ENCODE measurements around the gene INVS. TPM values are rescaled to one million over a fixed set of nuclear protein-coding genes. Genes with fewer than 3 reads are reported as not detected.
"Not testable (repeated sequence)": the region's sequence is repeated elsewhere in the genome, so short reads cannot be mapped to it uniquely, and the experiment has no call there.

INVS gene
- total and polyA plus RNA-seq, 12 donors: 1.6 to 8.0 (median 5.5) TPM

DNA sequence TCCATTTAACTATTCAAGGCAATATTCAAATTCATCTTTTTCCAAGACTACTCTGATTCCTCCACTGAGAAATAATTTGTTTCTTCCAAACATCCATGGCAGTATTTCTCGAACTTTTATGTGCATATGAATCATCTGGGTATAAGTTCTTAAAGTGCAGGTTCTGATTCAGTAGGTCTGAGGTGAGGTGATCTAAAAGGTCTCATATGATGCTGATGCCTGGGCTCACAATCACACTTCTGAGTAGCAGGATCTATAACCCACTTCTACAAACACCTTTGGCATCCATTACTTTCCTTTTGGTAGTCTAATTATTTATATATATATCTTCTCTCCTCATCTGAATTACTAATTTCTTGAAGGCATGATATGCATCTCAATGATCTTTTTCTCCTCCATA is 7.4 kb upstream of the INVS start:
- H3K27me3 ChIP-seq: no peaks in the 10 kb centered on the region
- intact Hi-C loops (cut with DNase I): loop anchor here in 2 of 10 donors (10.0 kb wide), 2 partner anchors 57 to 867 kb away; partner anchors contain the start of genes ALG2 (in 1 of the 2) and SEC61B (in 1 of the 2)
- H3K27ac ChIP-seq: no peak overlapping the region
- TF ChIP-seq, protein P1, sequence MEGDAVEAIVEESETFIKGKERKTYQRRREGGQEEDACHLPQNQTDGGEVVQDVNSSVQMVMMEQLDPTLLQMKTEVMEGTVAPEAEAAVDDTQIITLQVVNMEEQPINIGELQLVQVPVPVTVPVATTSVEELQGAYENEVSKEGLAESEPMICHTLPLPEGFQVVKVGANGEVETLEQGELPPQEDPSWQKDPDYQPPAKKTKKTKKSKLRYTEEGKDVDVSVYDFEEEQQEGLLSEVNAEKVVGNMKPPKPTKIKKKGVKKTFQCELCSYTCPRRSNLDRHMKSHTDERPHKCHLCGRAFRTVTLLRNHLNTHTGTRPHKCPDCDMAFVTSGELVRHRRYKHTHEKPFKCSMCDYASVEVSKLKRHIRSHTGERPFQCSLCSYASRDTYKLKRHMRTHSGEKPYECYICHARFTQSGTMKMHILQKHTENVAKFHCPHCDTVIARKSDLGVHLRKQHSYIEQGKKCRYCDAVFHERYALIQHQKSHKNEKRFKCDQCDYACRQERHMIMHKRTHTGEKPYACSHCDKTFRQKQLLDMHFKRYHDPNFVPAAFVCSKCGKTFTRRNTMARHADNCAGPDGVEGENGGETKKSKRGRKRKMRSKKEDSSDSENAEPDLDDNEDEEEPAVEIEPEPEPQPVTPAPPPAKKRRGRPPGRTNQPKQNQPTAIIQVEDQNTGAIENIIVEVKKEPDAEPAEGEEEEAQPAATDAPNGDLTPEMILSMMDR (IDR thresholded peaks at IDR 0.05): no peak
- H3K9me3 ChIP-seq: no peaks in the 10 kb centered on the region
- H3K4me1 ChIP-seq: peaks cover 0 to 72% (median 36%) of the 10 kb centered on the region in 9 donors
- no peak overlapping the region for H3K4me3 ChIP-seq
- ATAC-seq (no peak), DNase-seq (no peak)
- 90 to 98% methylated on average over 1 of the region's 1 CpG for whole genome bisulfite sequencing, 2 donors
- no peaks in the 10 kb centered on the region for H3K36me3 ChIP-seq

DNA sequence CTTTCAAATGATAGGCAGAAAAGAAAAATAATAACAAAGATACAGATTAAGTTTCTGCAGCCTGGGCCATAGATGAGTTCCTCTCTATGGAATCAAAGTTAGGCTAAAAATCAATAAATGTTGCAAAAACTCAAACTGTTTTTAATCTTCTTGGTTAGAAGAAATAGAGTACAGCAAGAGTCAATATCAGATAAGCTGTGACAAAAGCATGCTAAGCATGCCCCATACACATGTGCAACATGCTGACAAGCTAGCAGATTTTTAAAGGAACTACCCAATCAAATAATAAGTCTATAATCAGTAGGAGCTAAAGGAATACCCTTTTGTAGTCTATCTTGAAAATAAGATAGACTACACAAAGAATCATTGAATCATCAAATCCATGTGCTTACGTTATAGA is 7.0 kb upstream of the INVS start:
- 90 to 94% methylated on average over 1 of the region's 1 CpG for WGBS, 2 donors
- TF ChIP-seq, protein P1 (IDR thresholded peaks at IDR 0.05): no peak
- H3K4me1 ChIP-seq: peaks cover 0 to 72% (median 36%) of the 10 kb centered on the region in 9 donors
- no peak overlapping the region for H3K4me3 ChIP-seq
- intact Hi-C loops (cut with DNase I): loop anchor here in 2 of 10 donors (10.0 kb wide), 2 partner anchors 57 to 867 kb away; partner anchors contain the start of genes ALG2 (in 1 of the 2) and SEC61B (in 1 of the 2)
- no peaks in the 10 kb centered on the region for H3K36me3 ChIP-seq
- no peak overlapping the region for H3K27ac ChIP-seq
- no peak for ATAC-seq
- no peaks in the 10 kb centered on the region for H3K27me3 ChIP-seq
- no peak for DNase-seq
- H3K9me3 ChIP-seq: no peaks in the 10 kb centered on the region

DNA sequence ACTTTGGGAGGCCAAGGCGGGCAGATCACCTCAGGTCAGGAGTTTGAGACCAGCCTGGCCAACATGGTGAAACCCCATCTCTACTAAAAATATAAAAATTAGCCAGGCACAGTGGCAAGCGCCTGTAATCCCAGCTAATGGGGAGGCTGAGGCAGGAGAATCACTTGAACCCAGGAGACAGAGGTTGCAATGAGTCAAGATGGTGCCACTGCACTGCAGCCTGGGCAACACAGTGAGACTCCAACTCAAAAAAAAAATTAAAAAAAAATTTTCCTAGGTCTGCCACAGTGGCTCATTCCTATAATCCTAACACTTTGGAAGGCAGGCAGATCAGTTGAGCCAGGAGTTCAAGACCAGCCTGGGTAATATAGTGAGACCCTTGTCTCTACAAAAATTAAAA is 4.6 kb upstream of the INVS start:
- 94 to 97% methylated on average over 2 of the region's 2 CpGs for WGBS, 2 donors
- not testable (repeated sequence) for H3K27me3 ChIP-seq, H3K27ac ChIP-seq, H3K4me3 ChIP-seq, DNase-seq, H3K9me3 ChIP-seq, H3K36me3 ChIP-seq, ATAC-seq
- intact Hi-C loops (cut with DNase I): loop anchor here in 2 of 10 donors (10.0 kb wide), 2 partner anchors 60 to 870 kb away; partner anchors contain the start of genes ALG2 (in 1 of the 2) and SEC61B (in 1 of the 2)
- peaks cover 0 to 66% (median 42%) of the 10 kb centered on the region in 9 donors for H3K4me1 ChIP-seq

DNA sequence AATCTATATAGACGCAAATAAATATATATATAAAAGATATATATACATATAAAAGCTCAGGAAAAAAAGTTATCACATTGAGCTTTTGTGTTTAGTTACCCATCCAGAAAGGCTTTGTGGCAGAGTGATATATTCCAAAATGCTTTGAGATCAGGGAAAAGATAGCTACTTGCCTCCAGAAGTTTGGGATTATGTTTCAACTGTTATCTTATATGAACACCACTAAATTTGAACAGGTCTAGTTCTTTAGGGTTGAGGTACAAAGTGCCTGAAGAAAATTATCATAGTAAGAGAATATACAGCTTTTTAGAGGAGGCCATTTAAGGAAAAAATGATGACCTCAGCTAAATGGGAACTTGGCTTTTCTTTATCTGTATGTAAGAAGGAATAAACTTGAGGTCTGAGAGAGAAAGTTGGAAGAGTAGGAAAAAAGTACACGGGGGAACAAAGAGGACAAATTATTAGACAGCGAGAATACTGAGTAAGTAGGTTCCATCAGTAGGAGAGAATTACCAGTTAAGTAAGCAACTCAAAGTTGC is 2.6 kb upstream of the INVS start:
- H3K4me1 ChIP-seq: peaks cover 0 to 56% (median 47%) of the 10 kb centered on the region in 9 donors
- intact Hi-C loops (cut with DNase I): loop anchor here in 4 of 10 donors (5.0 to 10.0 kb wide), 4 partner anchors 34 to 872 kb away; partner anchors contain the start of genes NR4A3 (in 2 of the 4), ALG2 (in 1 of the 4) and SEC61B (in 1 of the 4)
- ATAC-seq (no peak), DNase-seq (no peak)
- TF ChIP-seq, protein P1 (IDR thresholded peaks at IDR 0.05): no peak
- H3K27me3 ChIP-seq: no peaks in the 10 kb centered on the region
- peaks cover 0 to 4% (median 0%) of the 10 kb centered on the region in 9 donors for H3K36me3 ChIP-seq
- H3K27ac ChIP-seq: no peak overlapping the region
- WGBS, 2 donors: 68 to 79% methylated on average over 3 of the region's 3 CpGs
- no peaks in the 10 kb centered on the region for H3K9me3 ChIP-seq
- H3K4me3 ChIP-seq: no peak overlapping the region

All from heart right ventricle (tissue), 16 donors.